ENCODE measurements around the gene DNAJC5G.

DNA sequence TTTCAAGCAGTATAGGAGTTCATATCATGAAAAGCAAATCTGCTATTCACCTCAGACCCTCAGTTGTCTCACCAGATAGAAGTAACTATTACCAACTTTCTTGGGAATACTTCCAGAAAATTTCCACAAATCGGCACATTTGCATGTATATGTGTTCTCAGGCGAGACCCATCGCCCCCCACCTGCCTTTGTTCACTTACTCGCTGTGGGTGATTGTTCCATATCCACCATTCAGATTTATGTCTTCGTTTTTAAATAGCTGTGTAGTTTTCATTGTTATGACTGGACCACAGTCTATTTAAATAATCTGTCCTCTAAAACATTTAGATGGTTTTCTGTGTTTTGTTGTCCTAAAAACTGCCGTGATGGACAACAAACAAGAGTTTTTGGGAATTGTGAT, 10.2 kb downstream of the DNAJC5G start:
- TF ChIP-seq, protein P1, sequence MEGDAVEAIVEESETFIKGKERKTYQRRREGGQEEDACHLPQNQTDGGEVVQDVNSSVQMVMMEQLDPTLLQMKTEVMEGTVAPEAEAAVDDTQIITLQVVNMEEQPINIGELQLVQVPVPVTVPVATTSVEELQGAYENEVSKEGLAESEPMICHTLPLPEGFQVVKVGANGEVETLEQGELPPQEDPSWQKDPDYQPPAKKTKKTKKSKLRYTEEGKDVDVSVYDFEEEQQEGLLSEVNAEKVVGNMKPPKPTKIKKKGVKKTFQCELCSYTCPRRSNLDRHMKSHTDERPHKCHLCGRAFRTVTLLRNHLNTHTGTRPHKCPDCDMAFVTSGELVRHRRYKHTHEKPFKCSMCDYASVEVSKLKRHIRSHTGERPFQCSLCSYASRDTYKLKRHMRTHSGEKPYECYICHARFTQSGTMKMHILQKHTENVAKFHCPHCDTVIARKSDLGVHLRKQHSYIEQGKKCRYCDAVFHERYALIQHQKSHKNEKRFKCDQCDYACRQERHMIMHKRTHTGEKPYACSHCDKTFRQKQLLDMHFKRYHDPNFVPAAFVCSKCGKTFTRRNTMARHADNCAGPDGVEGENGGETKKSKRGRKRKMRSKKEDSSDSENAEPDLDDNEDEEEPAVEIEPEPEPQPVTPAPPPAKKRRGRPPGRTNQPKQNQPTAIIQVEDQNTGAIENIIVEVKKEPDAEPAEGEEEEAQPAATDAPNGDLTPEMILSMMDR (conservative IDR thresholded peaks at IDR 0.05), result no peak
- no peak for TF ChIP-seq ZFX (IDR thresholded peaks at IDR 0.05)
